ENCODE measurements around the gene UBLCP1.
A peak's percentile ranks its signal among the peaks of the same experiment; 100 is the strongest.
"Not testable (repeated sequence)": the region's sequence is repeated elsewhere in the genome, so short reads cannot be mapped to it uniquely, and the experiment has no call there.

The UBLCP1 gene

DNA sequence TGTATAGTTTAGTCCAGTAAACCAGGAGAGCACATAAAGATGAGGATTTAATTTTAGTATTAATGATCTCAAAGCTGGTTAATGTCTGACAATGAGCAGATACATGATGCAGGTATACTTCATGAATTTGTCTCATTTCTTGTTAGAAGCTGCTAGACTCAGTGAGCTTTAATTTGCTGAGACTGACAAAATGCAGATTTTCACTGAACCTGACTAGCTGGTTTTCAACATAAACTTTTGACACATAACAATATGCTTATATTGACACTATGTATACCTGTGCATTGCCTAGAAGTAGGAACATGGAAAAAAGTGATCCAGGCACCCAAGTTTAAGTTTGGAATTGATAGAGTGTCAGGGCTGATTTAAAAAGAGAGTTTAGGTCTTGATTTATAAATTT lies 10.8 kb downstream of the UBLCP1 start:
- H3K27ac ChIP-seq = no peak overlapping the region
- TF ChIP-seq ZFX (IDR thresholded peaks at IDR 0.05) = no peak
- TF ChIP-seq, protein P1, sequence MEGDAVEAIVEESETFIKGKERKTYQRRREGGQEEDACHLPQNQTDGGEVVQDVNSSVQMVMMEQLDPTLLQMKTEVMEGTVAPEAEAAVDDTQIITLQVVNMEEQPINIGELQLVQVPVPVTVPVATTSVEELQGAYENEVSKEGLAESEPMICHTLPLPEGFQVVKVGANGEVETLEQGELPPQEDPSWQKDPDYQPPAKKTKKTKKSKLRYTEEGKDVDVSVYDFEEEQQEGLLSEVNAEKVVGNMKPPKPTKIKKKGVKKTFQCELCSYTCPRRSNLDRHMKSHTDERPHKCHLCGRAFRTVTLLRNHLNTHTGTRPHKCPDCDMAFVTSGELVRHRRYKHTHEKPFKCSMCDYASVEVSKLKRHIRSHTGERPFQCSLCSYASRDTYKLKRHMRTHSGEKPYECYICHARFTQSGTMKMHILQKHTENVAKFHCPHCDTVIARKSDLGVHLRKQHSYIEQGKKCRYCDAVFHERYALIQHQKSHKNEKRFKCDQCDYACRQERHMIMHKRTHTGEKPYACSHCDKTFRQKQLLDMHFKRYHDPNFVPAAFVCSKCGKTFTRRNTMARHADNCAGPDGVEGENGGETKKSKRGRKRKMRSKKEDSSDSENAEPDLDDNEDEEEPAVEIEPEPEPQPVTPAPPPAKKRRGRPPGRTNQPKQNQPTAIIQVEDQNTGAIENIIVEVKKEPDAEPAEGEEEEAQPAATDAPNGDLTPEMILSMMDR (conservative IDR thresholded peaks at IDR 0.05) = no peak

DNA sequence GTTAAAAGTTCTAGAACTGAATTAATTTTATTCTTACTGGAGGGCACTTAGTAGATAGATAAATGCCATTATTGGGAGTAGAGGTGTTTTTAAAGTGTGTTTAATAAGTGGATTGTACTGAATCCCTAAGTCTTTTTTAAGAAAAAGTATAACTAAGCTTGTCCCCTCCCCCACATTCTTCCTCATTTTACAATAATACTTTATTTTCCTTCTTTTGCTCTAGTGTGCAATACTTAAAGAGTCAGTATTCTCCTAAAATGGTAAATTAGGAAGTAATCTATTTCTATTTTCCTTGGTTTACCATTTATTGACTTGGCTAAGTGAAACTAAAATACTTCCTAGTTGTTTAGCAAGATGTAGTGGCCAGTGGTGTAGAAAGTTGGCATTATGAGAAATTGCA lies 11.6 kb downstream of the UBLCP1 start:
- no peak for TF ChIP-seq ZFX (IDR thresholded peaks at IDR 0.05)
- TF ChIP-seq, protein P1 (conservative IDR thresholded peaks at IDR 0.05) = no peak
- no peak overlapping the region for H3K27ac ChIP-seq

- H3K27ac ChIP-seq = no peak overlapping the region
- no peak for TF ChIP-seq ZFX (IDR thresholded peaks at IDR 0.05)
- TF ChIP-seq, protein P1 (conservative IDR thresholded peaks at IDR 0.05) = peak; percentile 70
These were observed 23.4 kb downstream of the UBLCP1 start for GRCh38 chr5:159286420-159287035.

DNA sequence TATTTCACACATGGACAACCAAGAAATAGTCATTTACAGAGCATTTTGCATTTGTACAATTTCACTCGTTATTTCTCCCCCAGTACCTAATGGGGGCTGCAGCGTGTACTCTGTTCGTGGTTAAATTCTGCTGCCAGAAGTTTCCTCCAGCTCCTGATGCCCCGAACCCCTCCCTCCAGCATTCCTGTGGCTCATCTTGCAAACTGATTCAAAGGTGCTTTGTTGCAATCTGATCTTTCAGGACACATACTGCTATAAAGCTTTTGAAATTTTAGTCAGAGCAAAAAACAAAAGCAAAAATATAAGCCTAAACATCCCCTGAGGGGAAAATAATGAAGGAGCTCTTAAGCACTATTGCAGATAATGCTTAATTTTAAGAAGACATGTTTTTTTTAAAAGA lies 27.7 kb downstream of the UBLCP1 start:
- TF ChIP-seq, protein P1 (conservative IDR thresholded peaks at IDR 0.05) = no peak
- no peak for TF ChIP-seq ZFX (IDR thresholded peaks at IDR 0.05)
- H3K27ac ChIP-seq = no peak overlapping the region

DNA sequence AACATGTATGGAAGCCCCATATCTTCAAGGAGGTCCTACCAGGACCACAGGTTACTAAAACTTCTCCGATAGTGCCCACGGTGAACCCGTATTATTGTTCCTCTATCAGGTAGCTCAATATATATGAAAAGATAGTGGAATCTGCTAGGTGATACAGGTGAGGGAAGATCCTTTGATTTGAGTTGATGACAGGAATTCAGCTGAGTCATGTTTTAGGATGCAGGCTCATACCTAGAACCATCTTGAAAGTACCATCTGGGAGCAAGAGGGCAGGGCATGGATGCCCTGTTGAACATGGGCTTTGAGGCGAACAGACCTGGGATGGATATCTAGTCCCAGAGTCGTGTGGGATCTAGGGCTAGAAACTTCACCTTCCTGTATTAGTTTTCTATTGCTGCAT lies 31.8 kb downstream of the UBLCP1 start:
- TF ChIP-seq, protein P1 (conservative IDR thresholded peaks at IDR 0.05) = no peak
- TF ChIP-seq ZFX (IDR thresholded peaks at IDR 0.05) = no peak
- H3K27ac ChIP-seq = no peak overlapping the region

DNA sequence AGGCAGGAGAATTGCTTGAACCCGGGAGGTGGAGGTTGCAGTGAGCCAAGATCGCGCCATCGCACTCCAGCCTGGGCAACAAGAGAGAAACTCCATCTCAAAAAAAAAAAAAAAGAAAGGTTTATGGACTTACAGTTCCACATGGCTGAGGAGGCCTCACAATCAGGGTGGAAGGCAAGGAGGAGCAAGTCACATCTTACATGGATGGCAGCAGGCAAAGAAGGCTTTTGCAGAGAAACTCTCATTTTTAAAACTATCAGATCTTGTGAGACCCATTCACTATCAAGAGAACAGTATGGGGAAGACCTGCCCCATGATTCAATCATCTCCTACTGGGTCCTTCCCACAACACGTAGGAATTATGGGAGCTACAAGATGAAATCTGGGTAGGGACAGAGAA lies 34.2 kb downstream of the UBLCP1 start:
- not testable (repeated sequence) for H3K27ac ChIP-seq

DNA sequence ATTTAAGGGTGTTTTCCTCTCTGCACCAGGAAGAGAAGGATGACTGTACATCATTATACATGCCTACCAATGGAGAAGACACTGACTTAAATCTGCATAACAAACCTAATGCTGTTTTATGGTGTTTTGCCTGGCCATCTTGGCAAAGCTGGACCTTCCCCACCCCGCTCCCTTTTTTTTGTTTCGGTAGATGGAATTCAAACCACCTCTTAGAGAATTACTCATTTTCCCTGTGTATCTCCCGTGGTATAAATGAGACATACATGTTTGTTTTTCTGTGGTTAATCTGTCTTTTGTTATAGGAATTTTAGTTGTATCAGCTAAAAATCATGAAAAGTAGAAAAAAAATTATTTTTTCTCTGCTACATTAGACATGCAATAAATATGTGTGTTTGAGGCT lies 38.4 kb downstream of the UBLCP1 start:
- no peak for TF ChIP-seq ZFX (IDR thresholded peaks at IDR 0.05)
- TF ChIP-seq, protein P1 (conservative IDR thresholded peaks at IDR 0.05) = no peak
- H3K27ac ChIP-seq = no peak overlapping the region

- H3K27ac ChIP-seq = not testable (repeated sequence)
These were observed 39.1 kb downstream of the UBLCP1 start for GRCh38 chr5:159301929-159302860.
